ENCODE data around the gene APCDD1.

Gene APCDD1

GRCh38 chr18:10432781-10433180 is 21.7 kb upstream of the APCDD1 start:
- no peak for DNase-seq

GRCh38 chr18:10436160-10436559 is 18.3 kb upstream of the APCDD1 start:
- DNase-seq = no peak

GRCh38 chr18:10437837-10438236 is 16.6 kb upstream of the APCDD1 start:
- no peak for DNase-seq

- no peak for DNase-seq
These were observed 14.5 kb upstream of the APCDD1 start for GRCh38 chr18:10439898-10440297.

- DNase-seq = no peak
These were observed 13.6 kb upstream of the APCDD1 start for GRCh38 chr18:10440884-10441283.

- DNase-seq = no peak
These were observed 13.0 kb upstream of the APCDD1 start for GRCh38 chr18:10441472-10441871.

- DNase-seq = no peak
These were observed 11.9 kb upstream of the APCDD1 start for GRCh38 chr18:10442551-10442971.

- DNase-seq = no peak
These were observed 11.4 kb upstream of the APCDD1 start for GRCh38 chr18:10443001-10443400.

GRCh38 chr18:10444314-10445006 is 10.0 kb upstream of the APCDD1 start:
- DNase-seq = no peak

GRCh38 chr18:10449396-10449795 is 5.0 kb upstream of the APCDD1 start:
- no peak for DNase-seq

- no peak for DNase-seq
These were observed 3.4 kb upstream of the APCDD1 start for GRCh38 chr18:10450986-10451385.

GRCh38 chr18:10453261-10453805 is 1.1 kb upstream of the APCDD1 start:
- DNase-seq = no peak

- DNase-seq = no peak
These were observed 484 bp downstream of the APCDD1 start for GRCh38 chr18:10454681-10455557.

GRCh38 chr18:10455726-10456453 is 1.5 kb downstream of the APCDD1 start:
- no peak for DNase-seq

GRCh38 chr18:10456718-10457117 is 2.3 kb downstream of the APCDD1 start:
- no peak for DNase-seq

GRCh38 chr18:10457128-10457527 is 2.7 kb downstream of the APCDD1 start:
- DNase-seq = no peak

- no peak for DNase-seq
These were observed 3.3 kb downstream of the APCDD1 start for GRCh38 chr18:10457767-10458166.

GRCh38 chr18:10458691-10459090 is 4.3 kb downstream of the APCDD1 start:
- DNase-seq = no peak

GRCh38 chr18:10459587-10459986 is 5.2 kb downstream of the APCDD1 start:
- DNase-seq = no peak

GRCh38 chr18:10460414-10461018 is 6.1 kb downstream of the APCDD1 start:
- DNase-seq = no peak

- DNase-seq = no peak
These were observed 7.6 kb downstream of the APCDD1 start for GRCh38 chr18:10461989-10462388.

GRCh38 chr18:10462597-10462996 is 8.2 kb downstream of the APCDD1 start:
- no peak for DNase-seq

GRCh38 chr18:10463096-10463495 is 8.7 kb downstream of the APCDD1 start:
- no peak for DNase-seq

Data from activated gamma-delta T cell treated with Interleukin-2 at 50 U/mL for 16 hours (primary cell).